Hematopoietic multipotent progenitor cell treated with erythropoietin and hydrocortisone succinate and interleukin-3 and kit ligand, for 8 days (in vitro differentiated cells): ENCODE data around the gene PPP1R36.
"Not testable (repeated sequence)": the region's sequence is repeated elsewhere in the genome, so short reads cannot be mapped to it uniquely, and the experiment has no call there.

Experiments used
- DNase-seq: peaks from one replicate; pipeline ENCODE4 v3.0.0-alpha.2; 2015

PPP1R36 gene, protein sequence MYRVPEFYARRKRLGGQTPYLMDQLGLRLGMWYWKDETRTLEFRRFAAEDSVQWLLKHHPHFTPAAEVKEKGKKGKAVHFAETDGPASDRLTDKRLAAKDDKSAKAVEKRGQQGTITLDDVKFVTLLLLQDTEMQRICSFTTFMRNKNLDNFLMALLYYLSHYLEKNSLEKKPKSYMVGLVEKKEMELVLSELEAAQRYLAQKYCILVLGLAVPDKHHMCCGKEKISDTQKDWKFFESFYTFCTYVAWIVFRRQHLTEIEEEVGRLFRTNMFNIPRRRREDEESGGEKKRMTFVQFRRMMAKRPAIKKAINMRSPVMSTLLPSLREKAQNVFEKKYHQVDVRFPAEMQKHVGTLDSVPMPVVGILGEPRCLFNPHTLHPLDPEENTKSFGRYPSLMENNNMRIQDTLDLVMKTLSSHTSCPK

DNA sequence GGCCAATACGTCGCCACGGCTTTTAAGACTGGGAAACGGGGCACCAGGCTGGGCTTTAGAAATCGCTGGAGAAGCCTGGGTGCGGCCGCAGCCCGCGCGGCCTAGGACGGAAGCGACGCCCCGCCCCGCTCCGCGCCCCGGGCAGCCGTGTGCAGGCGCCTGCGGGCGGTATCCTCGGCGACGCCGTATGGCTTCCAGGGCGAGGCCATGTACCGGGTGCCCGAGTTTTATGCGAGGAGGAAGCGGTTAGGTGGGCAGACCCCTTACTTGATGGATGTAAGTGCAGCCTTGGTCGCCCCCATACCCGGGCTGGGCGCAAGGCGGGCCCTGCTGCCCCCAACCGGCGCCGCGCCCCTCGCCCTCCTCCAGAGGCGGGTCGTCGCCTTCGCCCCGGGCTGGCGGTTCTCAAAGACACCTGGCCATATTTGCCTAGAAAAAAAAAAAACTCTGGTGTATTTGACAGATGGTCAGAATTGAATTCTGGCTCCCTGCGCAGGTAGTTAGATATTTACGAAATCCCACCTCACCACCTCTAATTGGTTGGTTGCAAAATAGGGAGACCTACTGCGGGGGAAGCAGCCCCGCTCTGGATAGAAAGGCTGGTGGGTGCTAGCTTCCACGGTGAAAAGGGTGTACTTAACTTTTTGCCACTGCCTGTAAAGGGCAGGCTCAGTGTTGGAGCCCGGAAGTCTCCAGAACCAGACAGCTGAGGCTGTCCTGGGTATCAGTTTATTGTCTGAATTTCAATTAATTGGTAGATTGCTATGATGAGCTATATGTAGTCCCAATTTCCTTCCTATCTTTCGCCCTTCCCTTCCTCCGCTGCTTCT is at the start of gene PPP1R36:
PPP1R36 (plus strand) TSS at position 171 of the 830 bp plus-strand sequence; CDS start at position 208, 37 bp downstream.
- DNase-seq: peak; percentile 48

DNA sequence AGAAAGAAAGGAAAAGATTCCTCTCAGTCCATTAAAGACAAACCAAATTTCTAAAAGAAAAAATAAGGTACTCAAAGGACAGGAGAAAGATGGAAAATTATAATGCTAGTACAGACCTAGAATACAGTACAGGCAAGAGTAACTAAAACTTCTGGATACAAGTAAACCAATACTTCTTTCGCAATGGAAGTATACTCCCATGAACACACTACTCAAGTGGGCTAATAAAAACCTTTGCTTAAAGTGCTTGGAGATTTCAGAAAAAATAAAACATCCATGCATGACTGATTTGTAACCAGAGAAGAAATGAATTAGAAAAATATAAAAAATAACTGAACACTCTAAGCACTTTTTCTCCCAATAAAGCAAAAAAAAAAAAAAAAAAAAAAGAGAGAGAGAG is 49.7 kb upstream of the PPP1R36 start:
- no peak for DNase-seq

DNA sequence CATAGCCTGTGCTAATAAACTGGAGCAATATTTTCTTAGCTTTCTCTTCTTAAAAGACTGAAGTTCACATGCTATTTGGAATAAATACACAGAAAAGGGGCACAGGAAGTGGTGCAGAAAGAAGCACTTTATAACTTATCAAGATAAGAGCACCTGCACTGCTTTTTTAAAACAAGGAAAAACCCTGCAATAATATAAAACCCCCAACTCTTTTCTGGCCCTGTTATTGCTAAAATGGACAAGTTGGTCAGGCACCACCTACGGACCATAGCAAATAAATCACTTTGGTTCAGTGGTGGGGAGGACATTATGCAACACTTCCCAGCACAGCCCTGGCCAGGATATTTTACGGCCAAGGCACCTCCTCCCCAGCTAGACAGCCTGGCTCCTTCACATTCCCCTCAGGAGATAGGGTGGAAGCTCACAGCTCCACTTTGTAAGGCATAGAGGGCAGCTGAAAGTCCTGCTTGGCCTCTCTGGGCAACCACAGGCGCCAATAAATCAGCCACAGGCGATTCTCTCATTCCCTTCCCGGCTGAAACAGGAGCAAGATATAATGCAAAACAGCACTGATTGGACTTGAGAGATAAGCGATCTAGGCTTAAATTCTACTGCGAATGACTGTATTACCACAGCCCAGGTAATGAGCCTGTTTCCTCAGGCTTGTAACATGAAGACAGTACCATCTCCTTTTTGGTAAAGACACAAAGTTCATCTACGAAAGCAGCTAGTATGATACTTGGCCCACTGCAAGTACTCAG is 48.2 kb upstream of the PPP1R36 start:
- DNase-seq: no peak

DNA sequence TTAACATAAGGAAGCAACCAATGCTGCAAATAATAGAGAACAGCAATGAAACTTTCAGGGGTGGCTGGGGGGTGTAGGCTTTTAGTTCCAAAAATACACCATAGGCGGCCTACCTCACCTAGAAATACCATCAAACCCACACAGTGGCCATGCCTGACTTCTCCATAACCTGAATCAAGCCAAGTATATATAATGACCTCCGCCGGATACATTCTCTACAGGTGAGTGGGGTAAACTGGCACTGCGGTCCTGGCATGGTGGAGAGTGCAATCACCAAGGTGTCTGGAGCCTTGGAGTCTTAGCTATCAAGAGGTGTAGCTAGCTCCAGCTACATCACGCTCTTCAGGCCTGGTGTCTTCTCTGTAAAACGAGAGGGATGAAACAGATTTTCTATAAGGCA is 47.3 kb upstream of the PPP1R36 start:
- DNase-seq: no peak

DNA sequence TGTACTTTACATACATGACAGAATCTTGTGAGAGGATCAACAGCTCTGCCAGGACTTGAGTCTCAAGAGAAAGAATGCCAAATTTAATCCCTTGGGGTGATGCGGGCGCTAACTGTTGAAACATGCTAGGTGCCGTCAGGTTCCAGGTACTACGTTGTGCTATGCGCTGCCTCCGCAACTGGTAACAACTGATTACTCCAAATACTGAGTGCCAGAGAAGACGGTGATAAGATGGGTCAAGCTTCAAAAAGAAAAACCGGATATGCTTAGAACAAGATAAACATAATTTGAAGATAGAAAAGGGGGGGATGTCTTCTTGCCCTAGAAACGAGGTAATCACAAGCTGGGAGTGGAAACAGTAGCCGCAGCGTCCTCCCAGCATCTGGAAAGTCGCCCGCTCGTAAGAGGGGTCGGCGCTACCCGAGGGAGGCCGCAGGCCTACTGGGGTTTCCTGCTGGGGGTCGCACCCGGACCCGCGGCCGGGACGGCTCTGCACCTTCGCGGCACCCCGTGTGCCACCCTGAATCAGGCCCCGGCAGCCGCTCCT is 46.8 kb upstream of the PPP1R36 start:
- peak; percentile 73 for DNase-seq

DNA sequence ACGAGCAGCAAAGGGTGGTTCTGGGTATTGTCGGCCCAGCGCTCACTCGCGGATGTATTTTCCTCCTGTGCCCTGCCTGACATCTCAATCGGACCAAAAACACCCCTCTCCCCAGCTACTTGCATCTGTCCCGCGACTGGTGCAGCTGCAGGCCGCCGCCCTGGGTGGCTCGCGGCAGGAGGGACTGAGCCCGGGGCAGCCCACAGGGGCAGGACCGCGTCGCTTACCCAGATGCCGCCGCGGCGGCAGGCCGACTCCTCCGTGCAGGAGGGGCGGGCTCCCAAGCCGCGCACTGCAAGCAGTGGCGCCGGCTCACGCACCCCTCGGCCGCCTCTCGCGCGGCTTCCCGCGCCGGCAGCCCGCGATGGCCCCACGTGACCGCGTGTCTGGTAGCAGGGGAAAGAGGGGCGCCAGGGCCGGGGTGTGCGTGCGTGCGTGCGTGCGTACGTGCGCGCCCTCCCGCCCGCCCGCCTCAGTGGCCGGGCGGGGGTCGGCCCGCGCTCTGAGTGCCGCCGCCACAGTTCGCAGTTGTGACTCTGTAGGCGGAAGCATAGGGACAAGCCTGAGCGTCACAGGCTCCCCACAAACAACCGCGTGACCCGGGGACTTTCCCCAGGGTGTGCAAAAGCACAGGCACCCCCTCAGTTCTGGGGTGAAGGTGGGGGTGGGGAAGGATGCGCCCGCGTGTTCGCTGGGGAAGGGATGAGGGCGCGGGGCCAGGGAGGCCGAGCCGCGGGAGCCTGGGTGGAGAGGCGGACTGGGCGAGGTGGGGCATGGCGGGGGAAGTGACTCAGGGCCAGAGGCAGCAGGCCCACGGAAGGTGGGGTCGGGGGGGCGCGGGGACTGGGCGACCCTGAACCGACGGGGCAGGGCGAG is 46.1 kb upstream of the PPP1R36 start, which contains the start of gene ZBTB25:
ZBTB25 (minus strand) TSS at position 405 of the 876 bp plus-strand sequence. CDS start 13,305 bp downstream, outside the sequence.
- DNase-seq: peak; percentile 90

DNA sequence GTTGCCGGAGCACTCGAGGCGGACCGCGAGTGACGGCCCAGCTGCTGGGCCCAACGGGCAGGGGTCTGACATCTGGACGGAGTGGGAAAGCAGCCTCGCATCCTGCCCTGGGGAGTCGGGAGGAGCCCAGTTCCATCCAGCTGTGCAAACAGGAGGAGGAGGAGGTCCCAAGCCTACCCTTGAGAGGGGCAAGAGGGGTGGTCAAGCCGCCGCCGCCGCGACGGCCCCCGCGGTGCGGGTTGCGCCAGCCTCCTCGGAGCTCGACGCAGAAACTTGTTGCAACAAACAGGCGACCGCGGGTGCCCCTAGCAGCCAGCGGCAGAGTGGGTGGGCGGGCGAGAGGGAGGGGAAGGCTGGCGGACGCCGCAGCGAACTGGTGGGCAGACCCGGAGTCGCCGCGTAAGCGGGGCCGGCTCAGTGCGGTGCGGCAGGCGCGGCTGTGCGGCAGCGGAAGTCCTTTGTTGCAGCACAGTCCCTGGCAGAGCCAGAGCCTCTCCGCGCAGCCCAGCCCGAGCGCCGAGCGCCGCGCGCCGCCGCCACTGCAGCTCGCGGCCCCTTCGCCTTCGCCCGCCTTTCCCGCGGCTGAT is 45.4 kb upstream of the PPP1R36 start, which contains the start of gene ZBTB1:
ZBTB1 (plus strand) TSS at position 461 of the 587 bp plus-strand sequence. CDS start 16,735 bp downstream, outside the sequence.
- DNase-seq: peak; percentile 77

DNA sequence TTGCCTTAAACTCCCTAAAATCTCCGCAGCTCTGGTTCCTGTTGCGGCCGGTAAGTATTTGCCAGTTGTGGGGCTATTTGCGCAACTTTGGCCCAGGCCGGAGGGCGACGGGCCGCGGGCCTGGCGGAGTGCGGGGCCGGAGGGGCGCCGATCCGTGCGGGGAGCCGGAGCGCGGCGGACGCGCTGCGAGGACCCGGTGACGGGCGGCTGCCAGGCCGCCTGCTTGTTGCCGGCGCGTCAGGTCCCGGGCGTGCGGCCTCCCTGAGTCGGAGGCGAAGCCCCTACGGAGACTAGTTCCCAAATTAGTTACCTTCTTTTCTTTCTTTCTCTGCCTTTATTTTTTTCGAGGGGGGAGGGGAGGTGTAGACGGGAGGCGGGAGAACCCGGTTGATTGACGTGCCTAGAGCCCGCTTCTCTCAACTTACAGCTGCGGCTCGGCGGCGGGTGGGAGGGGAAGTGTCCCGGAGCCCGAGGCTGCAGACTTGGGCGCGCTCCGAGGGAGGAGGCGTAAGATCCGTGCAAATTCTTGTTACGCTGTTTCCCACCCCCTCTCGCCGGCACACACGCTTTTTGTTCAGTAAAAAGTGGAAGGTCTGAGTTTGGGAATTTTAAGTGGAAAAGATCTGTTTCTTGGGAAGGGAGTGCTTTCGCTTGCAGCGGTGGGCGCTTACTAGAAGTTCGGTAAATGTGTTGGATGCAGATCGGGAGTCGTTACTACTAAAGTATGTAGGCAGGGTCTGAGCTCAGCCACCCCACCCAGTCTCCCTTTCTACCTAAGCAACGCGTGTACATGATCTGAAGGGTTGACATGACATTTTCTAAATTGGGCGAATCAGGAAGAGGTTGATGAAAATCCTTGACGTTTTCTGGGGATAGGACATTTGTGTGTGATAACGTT is 44.6 kb upstream of the PPP1R36 start:
- DNase-seq: peak; percentile 91

DNA sequence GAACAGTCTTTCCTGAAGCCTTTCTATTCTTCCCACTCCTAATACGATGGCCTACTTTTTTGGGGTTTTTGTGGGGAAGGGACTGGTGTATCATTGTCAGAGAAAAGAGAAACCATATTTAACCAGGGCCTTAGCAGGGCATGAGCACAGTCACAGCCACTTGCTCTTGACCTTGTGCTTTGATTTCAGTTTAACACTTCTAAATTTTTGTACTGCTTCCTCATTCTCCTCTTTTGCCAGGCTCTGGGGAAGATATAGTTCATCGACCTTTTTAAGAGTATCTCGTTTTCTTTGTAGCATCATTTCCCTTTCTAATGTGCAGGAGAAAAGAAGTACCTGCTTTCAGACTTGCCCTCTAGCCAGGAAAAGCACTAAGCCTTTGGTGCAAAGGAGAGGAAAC is 43.0 kb upstream of the PPP1R36 start:
- no peak for DNase-seq

DNA sequence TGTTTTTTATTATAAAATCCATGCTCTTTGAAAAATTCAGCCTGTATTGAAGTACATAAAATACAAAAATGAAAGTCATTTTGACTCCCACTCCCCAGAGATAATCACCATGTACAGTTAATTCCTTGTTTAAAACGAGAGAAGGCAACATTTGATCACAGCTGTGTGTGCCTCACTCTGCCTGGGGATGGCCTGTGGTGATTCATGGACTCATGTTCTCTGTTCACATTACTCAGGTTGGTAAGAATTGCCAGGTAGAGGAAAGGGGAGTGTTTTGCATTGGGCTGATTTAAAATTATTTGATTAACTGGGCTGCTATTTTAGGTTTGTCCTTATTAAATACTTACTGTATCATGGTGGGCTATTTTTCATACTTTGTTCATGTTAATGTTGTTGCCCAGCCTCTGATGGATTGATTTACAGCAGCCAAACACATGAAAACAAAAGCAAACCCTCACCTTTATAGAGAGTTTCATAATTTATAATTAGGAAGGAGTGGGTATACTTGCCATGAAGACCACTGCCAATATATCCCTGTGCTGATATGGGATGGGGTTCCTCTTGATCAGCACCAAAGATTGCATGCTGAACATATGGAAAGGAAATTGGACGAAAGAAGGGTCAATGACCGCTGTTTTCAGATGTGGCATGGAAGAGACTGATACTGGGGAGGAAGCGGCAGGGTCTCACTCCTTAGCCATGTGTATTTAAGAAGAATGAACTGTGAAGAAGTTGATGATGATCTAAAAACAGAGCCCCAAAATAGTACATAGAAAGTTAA is 42.2 kb upstream of the PPP1R36 start:
- DNase-seq: no peak

DNA sequence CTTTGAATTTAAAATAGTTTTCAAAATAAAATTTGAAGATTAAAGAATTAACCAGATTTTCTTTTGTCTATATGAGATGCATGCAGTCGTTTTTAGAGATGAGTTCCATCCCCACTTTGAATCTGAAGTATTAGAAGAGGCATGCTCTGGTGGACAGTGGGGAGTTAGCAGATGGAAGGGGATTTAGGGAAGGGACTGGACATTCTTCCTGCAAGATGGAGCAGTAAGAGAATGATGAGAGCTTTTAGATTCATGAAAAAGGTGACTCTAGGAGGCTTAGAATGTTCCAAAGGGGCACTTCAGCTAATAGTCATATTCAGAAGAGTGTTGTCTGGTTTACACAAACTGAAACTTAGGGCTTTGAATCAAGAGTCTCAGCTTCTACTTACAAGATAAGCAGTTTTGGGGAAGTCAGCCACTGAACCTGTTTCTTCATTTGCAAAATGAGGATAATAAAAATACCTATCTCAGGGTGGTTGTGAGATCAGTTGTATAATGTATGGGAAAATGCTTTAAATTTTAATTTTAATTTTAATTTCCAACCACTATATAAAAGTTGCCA is 41.5 kb upstream of the PPP1R36 start:
- DNase-seq: no peak

DNA sequence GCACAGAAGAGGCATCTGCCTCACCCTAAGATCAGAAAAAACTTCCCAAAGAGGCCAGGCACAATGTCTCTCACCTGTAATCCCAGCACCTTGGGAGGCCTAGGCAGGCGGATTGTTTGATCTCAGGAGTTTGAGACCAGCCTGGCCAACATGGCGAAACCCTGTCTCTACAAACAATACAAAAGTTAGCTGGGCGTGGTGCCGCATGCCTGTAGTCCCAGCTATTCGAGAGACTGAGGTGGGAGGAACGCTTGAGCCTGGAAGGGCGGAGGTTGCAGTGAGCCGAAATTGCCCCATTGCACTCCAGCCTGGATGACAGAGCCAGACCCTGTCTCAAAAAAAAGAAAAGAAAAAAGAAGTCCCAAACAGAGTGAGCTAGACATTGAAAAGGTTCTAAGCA is 40.7 kb upstream of the PPP1R36 start:
- no peak for DNase-seq

DNA sequence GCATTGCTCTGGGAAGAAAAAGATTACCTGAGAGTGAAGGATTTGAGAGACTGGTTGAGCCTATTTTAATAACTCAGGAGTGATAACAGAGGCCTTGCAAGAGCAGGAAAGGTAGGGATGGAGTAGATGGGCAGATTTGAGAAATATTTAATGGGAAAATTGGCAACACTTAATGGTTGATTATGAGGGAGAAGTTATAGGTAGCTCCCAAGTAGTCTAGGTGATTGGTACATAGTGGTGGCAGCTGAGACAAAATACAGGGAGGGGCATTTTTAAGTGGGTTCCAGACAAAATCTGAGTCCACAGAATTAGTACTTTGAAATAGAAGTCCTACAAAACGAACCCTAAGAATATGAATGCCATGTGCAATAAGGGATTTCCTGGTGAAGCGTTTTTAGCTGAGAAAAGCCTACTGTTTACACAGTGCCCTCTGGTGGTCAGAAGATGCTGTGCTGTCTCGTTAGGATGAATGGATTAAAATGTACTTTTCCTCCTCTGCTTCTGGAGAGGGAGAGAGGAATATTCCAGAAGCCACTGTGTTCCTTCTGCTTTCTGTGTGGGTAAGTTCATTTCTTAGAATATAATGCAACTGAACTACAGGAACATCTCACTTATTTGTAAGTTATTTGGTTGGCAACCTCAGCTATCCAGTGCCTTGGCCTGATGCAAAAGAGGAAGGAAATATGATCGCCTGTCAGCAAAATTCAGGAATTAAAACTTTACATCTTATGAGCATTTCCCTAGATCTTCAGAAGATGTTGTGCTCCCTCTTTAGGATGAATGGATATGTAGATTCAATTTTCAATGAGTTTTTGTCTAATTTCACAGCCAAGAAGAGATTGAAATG is 38.7 kb upstream of the PPP1R36 start:
- DNase-seq: peak; percentile 81

DNA sequence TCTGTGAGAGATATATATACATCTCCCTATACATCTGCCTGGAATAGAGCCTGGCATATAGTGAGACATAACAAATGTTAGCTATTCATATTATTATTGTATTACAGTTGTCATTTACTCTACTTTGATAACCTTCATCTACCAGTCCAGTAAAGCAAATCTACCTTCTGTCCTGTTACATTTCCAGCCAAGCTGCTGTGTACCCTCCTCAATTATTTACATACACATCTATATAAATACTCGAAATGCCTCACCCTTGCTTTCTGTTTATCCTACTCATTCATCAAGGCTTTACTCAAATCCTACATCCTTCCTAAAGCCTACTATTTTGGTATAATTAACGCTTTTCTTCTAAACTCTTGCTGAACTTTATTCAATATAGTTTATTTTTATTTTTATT is 36.5 kb upstream of the PPP1R36 start:
- no peak for DNase-seq

DNA sequence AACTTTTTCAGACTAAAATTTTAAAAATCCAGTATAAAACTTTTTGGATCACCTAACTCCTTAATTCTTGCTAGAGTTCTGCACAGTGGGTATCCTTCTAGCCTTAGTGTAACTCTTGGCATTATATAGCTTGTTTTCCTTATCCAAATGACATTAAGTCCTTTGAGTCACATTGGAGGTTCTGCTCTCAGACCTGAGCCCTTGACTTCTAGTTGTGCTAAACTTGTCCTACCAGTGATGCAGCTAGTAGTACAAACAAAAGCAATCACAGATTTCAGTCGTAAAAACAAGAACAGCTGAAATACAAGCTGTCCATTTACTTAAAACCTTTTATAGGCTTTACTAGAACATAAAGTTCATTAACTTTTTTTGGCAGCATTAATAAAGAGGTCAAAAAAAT is 34.7 kb upstream of the PPP1R36 start:
- DNase-seq: no peak

DNA sequence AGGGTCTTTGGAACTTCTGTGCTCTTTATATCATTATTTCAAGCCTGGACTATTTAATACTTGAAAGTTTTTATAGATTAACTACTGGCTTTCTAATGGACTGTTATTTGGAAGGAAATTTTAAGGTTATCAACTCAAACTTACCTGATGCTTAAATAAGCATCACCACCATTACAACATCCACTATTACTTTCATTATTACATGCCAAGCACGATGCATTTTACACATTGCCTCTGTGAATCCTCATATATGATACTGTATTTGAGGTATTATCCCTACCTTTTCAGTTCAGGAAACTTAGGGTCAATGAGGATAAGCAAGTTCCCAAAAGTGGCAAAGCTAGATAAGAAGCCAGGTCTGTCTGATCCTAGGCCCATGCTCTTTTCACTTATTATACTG is 32.8 kb upstream of the PPP1R36 start:
- no peak for DNase-seq

DNA sequence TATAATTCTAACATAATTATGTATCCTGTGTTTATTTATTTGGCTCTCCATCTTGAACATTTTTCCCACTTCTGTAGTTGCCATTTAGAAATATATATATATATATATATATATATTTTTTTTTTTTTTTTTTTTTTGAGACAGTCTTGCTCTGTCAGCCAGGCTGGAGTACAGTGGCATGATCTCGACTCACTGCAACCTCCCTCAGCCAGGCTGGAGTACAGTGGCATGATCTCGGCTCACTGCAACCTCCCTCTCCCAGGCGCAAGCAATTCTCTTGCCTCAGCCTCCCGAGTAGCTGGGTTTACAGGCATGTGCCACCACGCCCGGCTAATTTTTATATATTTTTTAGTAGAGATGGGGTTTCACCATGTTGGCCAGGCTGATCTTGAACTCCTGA is 32.1 kb upstream of the PPP1R36 start:
- DNase-seq: not testable (repeated sequence)

DNA sequence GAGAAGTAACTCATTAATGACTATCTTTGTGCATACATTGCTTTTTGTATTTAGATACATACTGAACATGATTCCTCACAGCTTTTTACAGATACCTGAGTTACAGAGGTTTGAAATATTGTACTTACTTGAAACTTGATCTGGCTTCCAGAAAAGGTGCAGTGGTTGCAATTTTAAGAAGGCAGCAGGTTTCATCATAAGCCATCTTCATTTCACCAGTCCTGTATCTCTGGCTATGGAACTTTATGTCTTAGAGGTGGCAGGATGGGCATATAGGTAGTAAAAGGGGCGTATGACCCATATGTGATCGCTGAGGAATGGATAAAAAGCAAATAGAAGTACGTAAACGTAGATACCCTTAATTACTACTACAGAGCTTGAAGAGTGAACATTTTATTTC is 31.5 kb upstream of the PPP1R36 start:
- DNase-seq: no peak
